ENCODE measurements around the gene GREB1.

Gene GREB1

DNA sequence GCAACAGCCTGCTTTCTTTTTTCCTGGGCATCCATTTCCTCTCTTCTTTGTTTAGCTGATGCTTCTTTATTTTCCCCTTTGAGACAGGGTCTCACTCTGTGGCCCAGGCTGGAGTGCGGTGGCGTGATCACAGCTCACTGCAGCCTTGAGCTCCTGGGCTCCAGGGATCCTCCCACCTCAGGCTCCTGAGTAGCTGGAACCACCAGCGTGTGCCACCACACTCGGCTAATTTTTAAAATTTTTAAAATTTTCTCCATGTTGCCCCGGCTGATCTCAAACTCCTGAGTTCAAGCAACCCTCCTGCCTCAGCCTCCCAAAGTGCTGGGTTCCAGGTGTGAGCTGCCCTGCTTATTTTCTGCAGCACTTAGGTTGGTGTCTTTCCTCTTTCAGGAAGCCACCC, 77.4 kb downstream of the GREB1 start:
- no peak for DNase-seq (ENCODE audit: low spot score)

DNA sequence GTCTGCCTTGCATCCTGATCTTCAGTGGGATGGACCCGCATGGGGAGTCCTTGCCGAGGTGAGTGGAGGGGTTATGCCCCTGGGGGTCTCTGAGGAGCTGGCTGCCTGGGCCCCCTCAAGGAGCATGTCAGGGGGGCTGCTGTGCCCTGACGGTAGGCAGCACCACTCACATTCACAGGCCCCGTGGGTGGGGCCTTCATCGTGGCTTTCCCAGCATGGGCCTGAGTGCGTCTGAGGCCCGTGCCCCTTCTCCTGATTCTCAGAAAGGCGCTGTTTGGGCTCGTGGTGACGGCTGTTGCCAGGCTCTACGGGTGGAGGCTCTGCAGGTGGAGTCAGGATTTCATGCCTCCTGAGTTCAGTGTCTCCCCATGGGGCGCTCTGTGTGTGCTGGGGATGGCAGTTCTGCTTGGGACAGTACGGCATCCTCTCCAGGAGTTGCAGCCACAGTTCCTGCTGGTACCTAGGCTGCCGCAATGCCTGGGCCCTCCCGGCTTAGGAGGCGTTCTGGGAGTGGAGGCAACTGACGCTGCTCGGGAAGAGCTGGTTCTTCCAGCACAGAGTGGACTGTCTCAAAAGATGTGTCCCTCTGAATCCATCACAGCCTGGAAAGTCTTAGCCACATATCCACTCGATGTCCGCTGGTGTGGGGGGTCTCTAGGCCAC, 78.8 kb downstream of the GREB1 start:
- no peak for DNase-seq (ENCODE audit: low spot score)

DNA sequence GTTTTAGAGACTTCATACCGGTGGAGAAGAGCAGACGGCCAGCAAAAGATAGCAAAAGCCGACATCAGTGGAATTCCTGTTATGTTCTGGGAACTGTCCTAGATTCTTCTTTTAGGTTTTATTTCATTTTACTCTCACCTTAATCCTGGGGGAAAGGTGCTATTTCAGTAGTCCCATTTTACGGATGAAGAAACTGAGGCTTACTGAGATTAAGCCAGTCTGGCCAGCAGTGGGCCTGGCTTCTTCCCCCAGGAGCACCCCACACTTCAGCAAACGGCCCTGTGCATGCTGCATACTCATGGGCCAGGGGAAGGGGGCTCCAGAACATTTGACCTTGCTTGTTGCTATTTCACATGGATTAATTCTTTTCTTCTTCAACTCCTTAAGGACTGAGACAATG, 79.5 kb downstream of the GREB1 start:
- DNase-seq (ENCODE audit: low spot score): no peak

DNA sequence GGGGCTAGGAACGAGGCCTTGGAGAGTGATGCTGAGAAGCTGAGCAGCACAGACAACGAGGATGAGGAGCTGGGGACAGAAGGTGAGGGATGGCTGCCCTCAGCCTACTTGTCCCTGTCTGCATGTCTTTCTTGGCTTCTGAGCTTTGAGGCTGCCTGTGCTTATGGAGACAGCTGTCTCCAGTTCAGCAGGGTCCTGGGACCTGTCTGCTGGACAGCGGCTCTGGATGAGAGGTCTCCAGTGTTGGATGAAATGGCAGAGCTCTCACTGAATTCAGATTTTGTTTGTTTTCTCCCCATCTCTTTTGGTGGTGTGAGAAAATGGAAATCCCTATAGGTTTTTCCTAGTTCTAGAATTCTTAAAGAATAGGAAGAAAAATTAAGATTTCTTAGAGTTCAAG, 81.4 kb downstream of the GREB1 start:
- no peak for DNase-seq (ENCODE audit: low spot score)

DNA sequence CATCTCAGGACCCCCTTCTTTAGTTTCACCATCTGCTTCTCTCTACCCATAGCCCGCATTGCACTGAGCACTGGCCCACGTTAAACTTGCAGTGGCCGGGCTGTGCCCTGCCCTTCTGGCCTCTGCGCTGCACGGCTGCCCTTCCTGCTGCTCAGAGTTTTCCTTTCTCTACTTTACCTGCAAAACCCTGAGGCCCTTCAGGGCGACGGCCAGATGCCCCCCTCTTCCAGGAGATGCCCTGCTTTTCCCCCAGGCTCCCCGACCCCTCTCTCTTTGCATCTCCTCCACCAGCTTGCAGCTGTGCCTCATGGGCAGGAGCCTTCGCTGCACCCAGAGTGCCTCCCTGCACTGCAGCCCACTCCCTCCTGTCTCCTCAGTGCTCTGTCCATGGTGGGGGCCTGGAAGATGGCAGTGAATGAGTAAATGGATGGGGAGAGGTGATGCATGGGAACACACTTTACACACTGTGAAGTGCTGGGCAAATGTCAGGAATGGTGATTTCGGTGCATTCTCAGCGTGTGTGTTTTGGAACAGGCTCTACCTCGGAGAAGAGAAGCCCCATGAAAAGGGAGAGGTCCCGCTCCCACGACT, 82.3 kb downstream of the GREB1 start:
- no peak for DNase-seq (ENCODE audit: low spot score)

DNA sequence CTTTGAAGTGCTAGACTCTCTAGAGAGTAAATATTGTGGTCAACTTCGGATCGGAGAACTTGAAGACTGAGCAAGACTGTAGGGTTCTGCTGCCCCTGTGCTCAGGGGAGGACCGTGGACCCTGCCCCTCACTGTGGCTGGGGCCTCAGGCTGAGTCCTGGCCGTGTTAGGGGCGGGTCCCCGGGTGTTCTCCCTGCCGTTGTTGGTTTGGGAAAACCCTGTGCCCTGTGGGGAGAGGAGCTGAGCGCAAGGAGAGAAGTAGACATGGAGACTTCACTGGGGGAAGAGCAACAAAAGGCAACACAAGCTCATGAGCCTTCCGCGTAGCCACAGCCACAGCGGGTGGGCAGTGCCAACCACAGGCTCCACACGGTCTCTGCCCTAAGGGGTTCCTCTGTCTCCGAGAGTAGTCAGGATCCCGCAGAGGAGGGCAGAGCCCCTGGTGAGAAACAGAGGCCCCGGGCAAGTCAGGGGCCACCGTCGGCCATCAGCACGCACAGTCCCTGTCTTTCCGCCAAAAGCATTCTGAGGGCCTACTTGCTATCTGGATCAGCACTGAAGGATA, 83.1 kb downstream of the GREB1 start:
- no peak for DNase-seq (ENCODE audit: low spot score)

DNA sequence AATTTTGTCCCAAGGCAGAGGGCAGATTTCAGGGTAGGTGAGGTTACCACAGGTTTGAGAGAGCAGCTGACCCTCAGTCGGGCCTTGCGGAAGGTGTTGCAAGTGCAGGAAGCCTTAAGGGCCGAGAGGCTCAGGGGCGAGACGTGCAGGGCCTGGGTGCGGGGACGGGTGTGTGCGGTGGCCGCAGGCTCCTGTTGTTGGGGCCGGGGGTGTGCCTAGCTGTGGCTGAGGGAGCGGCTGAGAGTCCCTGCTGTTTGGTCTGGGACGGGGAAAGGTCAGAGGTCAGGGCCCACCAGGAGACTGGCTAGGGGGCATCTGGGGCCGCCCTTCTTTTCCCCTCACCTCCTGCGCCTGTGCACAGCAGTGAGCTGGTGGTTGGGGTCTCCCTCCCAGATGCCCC, 83.7 kb downstream of the GREB1 start:
- no peak for DNase-seq (ENCODE audit: low spot score)

DNA sequence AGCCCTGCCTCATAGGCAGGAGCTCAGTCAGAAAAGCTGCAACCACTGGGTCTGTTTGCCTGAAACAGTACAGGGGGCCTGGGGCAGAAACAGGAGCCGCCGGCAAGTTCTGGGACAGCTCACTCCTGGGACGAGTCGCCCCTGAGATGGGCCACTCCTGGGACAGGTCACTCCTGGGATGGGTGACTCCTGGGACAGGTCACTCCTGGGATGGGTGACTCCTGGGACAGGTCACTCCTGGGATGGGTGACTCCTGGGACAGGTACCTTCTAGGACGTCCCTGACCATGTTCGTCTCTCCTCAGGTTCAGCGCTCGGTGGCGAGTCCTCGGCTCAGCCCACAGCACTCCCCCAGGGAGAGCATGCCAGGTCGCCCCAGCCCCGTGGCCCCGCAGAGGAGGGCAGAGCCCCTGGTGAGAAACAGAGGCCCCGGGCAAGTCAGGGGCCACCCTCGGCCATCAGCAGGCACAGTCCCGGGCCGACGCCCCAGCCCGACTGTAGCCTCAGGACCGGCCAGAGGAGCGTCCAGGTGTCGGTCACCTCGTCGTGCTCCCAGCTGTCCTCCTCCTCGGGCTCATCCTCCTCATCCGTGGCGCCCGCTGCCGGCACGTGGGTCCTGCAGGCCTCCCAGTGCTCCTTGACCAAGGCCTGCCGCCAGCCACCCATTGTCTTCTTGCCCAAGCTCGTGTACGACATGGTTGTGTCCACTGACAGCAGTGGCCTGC, 84.3 kb downstream of the GREB1 start:
- no peak for DNase-seq (ENCODE audit: low spot score)

DNA sequence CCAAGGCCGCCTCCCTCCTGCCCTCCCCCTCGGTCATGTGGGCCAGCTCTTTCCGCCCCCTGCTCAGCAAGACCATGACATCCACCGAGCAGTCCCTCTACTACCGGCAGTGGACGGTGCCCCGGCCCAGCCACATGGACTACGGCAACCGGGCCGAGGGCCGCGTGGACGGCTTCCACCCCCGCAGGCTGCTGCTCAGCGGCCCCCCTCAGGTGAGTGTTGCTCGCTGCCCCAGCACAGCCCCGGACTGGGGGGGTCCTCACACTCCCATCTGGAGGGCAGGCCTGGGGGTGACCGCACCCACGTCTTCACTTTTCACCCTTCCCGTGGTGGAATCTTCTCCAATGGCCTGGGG, 84.8 kb downstream of the GREB1 start:
- DNase-seq (ENCODE audit: low spot score): no peak

DNA sequence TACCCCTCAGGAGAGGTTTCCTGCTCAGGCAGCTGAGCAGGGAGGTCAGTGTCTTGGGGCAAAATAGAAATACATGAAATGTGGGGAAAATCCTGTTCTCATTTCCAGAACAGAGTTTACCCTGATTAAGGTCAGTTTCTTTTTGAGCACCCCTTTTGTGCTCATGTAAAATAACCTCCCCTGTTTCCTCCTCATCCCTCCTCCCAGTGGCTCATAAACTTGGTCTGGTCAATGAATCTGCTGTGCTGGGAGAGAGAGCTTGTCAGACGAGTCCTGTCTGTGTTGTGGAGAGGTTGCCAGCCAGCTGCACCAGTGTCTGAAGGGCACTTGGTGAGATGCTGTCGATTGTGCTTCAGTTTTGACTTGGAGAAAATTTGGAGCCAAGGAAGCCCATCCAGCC, 87.6 kb downstream of the GREB1 start:
- no peak for DNase-seq (ENCODE audit: low spot score)

DNA sequence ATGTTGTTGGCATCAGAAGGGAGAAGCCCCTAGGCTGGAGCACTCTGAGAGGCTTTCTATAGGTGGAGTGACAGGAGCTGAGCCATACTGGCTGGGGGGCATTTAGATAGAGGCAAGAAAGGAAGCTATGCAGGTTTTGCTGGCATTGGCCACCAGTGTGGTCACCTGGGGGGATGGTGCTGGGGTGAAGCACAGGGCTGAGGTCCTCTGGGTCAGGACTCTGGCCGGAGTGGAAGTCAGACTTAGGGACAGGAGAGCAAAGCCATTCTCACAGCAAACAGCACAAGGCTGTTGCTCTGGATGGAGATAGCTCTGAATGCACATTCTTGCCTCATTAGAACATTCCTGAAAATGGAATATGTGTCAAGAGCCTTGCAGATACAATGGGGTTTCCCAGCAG, 88.8 kb downstream of the GREB1 start:
- no peak for DNase-seq (ENCODE audit: low spot score)

DNA sequence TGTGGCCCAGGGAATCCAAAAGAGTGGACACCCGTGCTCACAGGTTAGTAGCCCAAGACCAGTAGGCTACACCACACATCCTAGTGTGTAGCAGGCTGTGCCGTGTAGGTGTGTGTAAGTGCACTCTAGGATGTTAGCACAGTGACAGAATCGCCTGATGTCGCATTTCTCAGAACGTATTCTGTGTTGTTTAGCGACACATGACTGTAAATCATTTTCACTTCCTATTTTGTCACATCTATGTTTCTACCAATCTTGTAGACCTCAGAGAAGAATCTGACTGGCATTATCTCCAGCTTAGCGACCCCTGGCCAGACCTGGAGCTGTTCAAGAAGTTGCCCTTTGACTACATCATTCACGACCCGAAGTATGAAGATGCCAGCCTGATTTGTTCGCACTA, 91.0 kb downstream of the GREB1 start:
- no peak for DNase-seq (ENCODE audit: low spot score)

DNA sequence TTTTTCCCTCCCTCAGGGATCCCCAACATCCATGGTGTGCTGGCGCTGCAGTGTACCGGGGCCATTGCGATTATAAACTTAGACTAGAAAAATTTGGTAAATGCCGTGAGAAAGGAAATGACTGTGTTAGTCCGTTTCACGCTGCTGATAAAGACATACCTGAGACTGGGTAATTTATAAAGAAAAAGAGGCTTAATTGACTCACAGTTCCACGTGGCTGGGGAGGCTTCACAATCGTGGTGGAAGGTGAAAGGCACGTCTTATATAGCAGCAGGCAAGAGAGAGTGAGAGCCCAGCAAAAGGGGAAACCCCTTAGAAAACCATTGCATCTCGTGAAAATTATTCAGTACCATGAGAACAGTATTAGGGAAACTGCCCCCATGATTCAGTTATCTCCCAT, 91.8 kb downstream of the GREB1 start:
- no peak for DNase-seq (ENCODE audit: low spot score)

DNA sequence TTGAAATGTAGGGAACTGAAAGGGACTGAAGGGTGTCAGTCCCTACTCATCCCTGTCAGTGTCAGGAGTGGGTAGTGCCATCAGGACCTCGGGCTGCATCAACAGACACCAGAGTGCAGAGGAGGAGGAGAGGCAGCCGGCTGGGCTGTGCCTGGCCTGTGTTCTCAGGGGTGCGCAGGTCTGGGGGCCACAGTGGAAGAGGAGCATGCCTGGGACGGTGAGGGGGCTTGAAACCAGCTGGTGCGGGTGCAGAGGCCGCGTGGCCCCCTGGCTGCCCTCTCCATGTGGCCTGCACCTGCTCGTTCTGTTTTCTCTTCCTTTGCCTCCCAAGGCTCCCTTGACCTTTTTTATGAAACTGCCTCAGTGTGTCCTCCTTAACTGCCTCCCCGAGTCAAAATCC, 94.8 kb downstream of the GREB1 start:
- no peak for DNase-seq (ENCODE audit: low spot score)

DNA sequence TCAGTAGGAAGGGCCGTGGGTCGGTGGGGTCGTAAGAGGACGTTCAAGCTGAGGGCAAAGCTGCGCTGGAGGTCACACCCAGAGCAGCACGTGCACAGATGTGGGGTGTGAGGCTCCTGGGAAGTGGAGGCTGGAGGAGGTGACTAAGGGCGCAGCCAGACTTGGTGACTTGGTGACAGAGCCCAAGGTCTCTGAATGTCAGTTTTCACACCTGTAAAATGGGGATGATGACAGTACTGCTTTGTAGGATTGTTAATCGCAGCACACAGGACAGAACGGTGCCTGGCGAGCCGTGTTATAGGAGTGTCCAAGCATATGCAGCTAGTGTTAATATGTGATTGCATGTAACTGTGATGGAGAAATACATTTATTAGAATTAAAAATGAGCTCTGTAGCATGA, 95.4 kb downstream of the GREB1 start:
- no peak for DNase-seq (ENCODE audit: low spot score)

DNA sequence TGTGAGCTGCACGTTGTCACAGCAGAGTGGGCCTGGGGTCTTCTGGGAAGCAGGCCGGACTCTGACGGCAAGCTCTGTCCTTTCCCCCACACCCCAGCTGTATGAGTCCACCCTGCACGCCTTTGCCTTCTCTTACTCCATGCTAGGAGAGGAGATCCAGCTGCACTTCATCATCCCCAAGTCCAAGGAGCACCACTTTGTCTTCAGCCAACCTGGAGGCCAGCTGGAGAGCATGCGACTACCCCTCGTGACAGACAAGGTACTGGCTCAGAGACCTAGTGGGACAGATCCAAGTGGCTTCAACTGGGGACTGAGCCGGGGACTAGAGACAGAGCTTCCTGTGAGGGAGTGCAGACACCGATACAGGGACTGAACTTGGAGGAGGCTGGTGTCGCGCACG, 96.0 kb downstream of the GREB1 start:
- no peak for DNase-seq (ENCODE audit: low spot score)

DNA sequence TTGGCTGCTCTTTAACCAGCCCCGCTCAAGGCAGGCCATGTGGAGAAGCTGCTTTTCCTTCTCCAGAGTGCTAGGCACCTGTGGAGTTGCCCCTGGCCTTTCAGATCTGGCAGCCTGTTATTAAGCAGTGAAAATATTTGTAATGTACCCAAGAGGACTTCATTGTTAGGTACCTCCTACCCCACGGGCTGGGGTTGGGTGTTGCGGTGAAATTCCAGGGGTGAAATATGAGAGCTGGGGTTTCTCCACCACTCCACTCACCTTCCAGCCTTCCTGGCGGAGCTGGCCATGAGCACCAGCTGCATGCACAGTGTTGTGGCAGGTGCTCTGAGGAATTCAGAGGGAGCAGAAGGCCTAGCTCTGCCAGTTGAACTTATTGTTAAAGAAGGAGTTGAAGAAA, 97.0 kb downstream of the GREB1 start:
- no peak for DNase-seq (ENCODE audit: low spot score)

DNA sequence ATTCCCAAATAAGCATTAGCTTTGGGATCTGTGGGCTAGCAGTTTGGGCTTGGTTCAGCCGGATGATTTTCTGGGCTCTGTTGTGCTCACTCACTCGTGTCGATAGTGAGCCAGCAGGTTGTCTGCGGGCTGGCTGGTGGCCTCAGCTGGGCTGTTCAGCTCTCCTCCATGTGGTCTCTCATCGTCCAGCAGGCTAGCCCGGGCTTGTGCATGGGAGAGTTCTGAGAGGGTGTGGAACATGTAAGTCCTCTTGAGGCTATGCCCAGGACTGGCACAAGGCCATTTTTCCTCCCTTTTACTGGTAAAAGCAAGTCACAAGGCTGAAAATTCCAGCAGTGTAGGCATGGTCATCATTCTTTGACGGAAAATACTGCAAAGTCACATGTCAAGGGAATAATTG, 97.6 kb downstream of the GREB1 start:
- no peak for DNase-seq (ENCODE audit: low spot score)

DNA sequence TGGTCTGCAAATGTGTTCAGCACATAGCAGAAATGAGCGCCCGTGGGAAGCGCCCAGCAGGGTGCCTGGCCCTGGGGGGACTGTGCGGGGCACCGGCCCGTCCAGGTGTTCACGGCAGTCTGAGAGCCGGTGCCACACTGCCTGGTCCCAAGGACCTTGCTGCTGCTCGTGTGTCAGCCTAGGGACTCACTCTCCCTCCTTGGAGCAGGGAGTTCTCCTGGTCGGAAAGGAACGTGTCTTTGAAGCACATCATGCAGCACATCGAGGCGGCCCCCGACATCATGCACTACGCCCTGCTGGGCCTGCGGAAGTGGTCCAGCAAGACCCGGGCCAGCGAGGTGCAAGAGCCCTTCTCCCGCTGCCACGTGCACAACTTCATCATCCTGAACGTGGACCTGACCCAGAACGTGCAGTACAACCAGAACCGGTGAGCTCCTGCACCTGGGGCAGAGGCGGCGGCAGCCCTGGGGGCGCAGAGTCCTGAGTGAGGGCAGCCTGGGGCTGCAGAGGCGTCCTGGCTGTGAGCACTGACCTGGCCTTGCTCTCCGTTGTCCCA, 100.2 kb downstream of the GREB1 start:
- DNase-seq (ENCODE audit: low spot score): no peak

DNA sequence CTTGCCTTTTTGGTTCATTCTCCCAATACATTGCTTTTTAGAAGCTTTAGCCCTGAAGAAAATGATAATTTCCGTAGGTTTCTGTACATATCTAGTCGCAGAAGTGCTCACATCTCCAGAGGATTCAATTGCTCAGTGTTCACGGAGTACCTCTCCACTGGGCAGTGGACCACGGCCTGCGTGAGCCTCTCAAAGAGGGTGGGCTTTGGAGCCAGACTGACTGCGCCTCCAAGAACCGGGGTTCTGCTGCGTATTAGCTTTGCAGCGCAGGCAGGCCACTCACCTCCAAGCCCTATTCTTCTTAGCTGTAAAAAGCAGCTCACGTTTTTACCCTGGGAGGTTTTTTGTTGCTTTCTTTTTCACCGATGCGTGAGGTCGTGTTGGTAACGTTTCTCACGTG, 100.7 kb downstream of the GREB1 start:
- no peak for DNase-seq (ENCODE audit: low spot score)

DNA sequence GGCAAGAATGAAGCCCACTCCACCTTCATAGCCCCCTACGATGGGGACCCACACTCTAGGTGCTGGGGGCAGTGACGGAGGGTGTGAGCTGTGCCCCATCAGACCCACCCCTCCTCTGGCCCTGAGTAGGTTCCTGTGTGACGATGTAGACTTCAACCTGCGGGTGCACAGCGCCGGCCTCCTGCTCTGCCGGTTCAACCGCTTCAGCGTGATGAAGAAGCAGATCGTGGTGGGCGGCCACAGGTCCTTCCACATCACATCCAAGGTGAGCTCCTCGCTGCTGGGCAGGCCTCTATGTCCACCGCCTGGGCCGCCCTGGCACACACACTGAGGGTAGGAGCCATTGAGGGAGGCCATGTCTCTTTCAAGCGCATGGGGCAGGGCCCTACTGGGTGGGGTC, 101.3 kb downstream of the GREB1 start:
- DNase-seq (ENCODE audit: low spot score): no peak

DNA sequence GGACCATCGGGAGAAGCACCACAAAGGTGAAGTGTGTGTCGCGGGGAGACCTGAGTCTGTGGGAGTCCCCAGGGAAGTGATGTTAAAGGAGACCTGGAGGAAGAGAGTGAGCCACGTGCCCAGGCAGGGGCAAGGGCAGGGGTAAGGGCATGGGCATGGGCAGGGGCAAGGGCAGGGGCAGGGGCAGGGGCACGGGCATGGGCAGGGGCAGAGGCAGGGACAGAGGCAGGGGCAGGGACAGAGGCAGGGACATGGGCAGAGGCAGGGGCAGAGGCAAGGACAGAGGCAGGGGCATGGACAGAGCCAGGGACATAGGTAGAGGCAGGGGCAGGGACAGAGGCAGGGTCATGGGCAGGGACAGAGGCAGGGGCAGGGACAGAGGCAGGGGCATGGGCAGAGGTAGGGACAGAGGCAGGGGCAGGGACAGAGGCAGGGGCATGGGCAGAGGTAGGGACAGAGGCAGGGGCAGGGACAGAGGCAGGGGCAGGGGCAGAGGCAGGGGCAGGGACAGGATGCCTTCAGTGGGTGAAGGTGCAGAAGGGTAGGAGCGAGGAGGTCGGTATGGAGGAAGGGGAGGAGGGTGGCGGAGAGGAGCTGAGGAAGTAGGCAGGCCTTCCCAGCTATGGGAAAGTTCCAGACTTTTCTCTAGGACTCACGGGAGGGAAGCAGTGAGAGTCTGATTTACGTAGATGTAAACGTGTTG, 102.9 kb downstream of the GREB1 start:
- DNase-seq (ENCODE audit: low spot score): no peak

Data from SK-N-DZ (cell line).